GM23338 (cell line): ENCODE measurements around the gene SMIM22. TPM values are rescaled to one million over a fixed set of nuclear protein-coding genes. Genes with fewer than 3 reads are reported as not detected.

Source experiments
- ATAC-seq: fragments of 200-7000 bp; cut with Tn5 transposase; 3 replicates; pipeline ENCODE4 v1.9.1; 2020
- DNase-seq: peaks from one replicate; pipeline ENCODE4 v3.0.0-alpha.2; 2015; ENCODE audit warnings: low spot score
- H2AFZ ChIP-seq: fragments of 200-600 bp; sonication (generic); 2 replicates; pipeline ENCODE4 v1.8.0; 2016; ENCODE audit warnings: antibody characterized with exemption, mild to moderate bottlenecking, moderate library complexity
- H3F3A ChIP-seq: fragments of 200-600 bp; sonication (generic); replicated peaks from 2 replicates; pipeline ENCODE4 v1.8.0; 2017; ENCODE audit warnings: antibody characterized with exemption, mixed run types, low read depth
- H3K27ac ChIP-seq: fragments of 200-600 bp; sonication (generic); 2 replicates; pipeline ENCODE4 v1.6.1; 2016; ENCODE audit warnings: low read depth
- H3K27me3 ChIP-seq: fragments of 200-600 bp; sonication (generic); 2 replicates; pipeline ENCODE4 v1.8.0; 2016; ENCODE audit warnings: mild to moderate bottlenecking, mixed run types, moderate library complexity; ENCODE audit not compliant: insufficient read depth
- H3K36me3 ChIP-seq: fragments of 200-600 bp; sonication (generic); 2 replicates; pipeline ENCODE4 v1.8.0; 2016; ENCODE audit warnings: mild to moderate bottlenecking; ENCODE audit not compliant: insufficient read depth
- H3K4me1 ChIP-seq: fragments of 200-600 bp; sonication (generic); 2 replicates; pipeline ENCODE4 v1.8.0; 2016; ENCODE audit warnings: mild to moderate bottlenecking, moderate library complexity; ENCODE audit not compliant: insufficient read depth
- H3K4me2 ChIP-seq: fragments of 200-600 bp; sonication (generic); 2 replicates; pipeline ENCODE4 v1.7.1; 2017; ENCODE audit warnings: mixed run types
- H3K4me3 ChIP-seq: fragments of 200-600 bp; sonication (generic); 2 replicates; pipeline ENCODE4 v1.6.1; 2016; ENCODE audit warnings: mixed run types
- H3K79me2 ChIP-seq: fragments of 200-600 bp; sonication (generic); replicated peaks from 2 replicates; pipeline ENCODE4 v1.8.0; 2017; ENCODE audit warnings: mild to moderate bottlenecking; ENCODE audit not compliant: insufficient read depth
- H3K9me2 ChIP-seq: fragments of 200-600 bp; sonication (generic); 2 replicates; pipeline ENCODE4 v1.8.0; 2017; ENCODE audit not compliant: insufficient read depth
- H4K20me1 ChIP-seq: fragments of 200-600 bp; sonication (generic); replicated peaks from 2 replicates; pipeline ENCODE4 v1.8.0; 2017; ENCODE audit warnings: mild to moderate bottlenecking; ENCODE audit not compliant: insufficient read depth
- H3K27ac Mint-ChIP-seq: 2 replicates; pipeline ENCODE4 v1.8.0; 2020; ENCODE audit warnings: inconsistent platforms, mild to moderate bottlenecking, moderate library complexity, mixed read lengths
- H3K27me3 Mint-ChIP-seq: 3 replicates; pipeline ENCODE4 v1.8.0; 2022; ENCODE audit warnings: low read depth, mild to moderate bottlenecking, moderate library complexity, mixed read lengths, inconsistent platforms; ENCODE audit not compliant: insufficient read depth, poor library complexity
- H3K36me3 Mint-ChIP-seq: 3 replicates; pipeline ENCODE4 v1.8.0; 2021; ENCODE audit warnings: low read depth, mild to moderate bottlenecking, inconsistent platforms, moderate library complexity, mixed read lengths
- H3K4me1 Mint-ChIP-seq: 3 replicates; pipeline ENCODE4 v1.8.0; 2020; ENCODE audit warnings: mild to moderate bottlenecking, inconsistent platforms, mixed read lengths
- H3K4me3 Mint-ChIP-seq: 3 replicates; pipeline ENCODE4 v1.8.0; 2021; ENCODE audit warnings: moderate library complexity, mild to moderate bottlenecking, inconsistent platforms, mixed read lengths
- H3K9me3 Mint-ChIP-seq: 3 replicates; pipeline ENCODE4 v1.8.0; 2020; ENCODE audit warnings: moderate library complexity, mild to moderate bottlenecking, inconsistent platforms, mixed read lengths
- ETS1 ChIP-seq: IDR thresholded peaks from 2 replicates; pipeline ENCODE4 v1.6.1; 2016; ENCODE audit warnings: antibody characterized with exemption
- EZH2 ChIP-seq: fragments of 200-600 bp; sonication (generic); IDR thresholded peaks from one replicate; pipeline ENCODE4 v1.8.0; 2017; ENCODE audit warnings: antibody characterized with exemption, mild to moderate bottlenecking, low read depth; ENCODE audit not compliant: unreplicated experiment
- JUNB ChIP-seq: IDR thresholded peaks from one replicate; pipeline ENCODE4 v1.6.1; 2016; ENCODE audit warnings: antibody characterized with exemption; ENCODE audit not compliant: unreplicated experiment
- NANOG ChIP-seq: IDR thresholded peaks from 2 replicates; pipeline ENCODE4 v1.6.1; 2016; ENCODE audit warnings: antibody characterized with exemption, borderline replicate concordance
- POLR2AphosphoS5 ChIP-seq: IDR thresholded peaks from 2 replicates; pipeline ENCODE4 v1.6.1; 2016; ENCODE audit warnings: antibody characterized with exemption, low read depth
- STAT1 ChIP-seq: IDR thresholded peaks from one replicate; pipeline ENCODE4 v1.6.1; 2016; ENCODE audit warnings: antibody characterized with exemption; ENCODE audit not compliant: unreplicated experiment
- ZNF114 ChIP-seq: fragments of 250-450 bp; sonication (Bioruptor Pico); IDR thresholded peaks from 2 replicates; pipeline ENCODE4 v1.5.0; 2020; ENCODE audit warnings: mild to moderate bottlenecking, moderate library complexity
- ZNF331 ChIP-seq: fragments of 250-450 bp; sonication (Bioruptor Pico); IDR thresholded peaks from 2 replicates; pipeline ENCODE4 v1.5.0; 2020; ENCODE audit warnings: low read depth, mild to moderate bottlenecking, moderate library complexity
- ZNF462 ChIP-seq: fragments of 250-450 bp; sonication (Bioruptor Pico); IDR thresholded peaks from 2 replicates; pipeline ENCODE4 v1.5.0; 2020; ENCODE audit warnings: mild to moderate bottlenecking, moderate library complexity
- polyA plus RNA-seq: library from polyadenylated mRNA; unstranded; fragments of >200 nt; fragmentation: Nextera tagmentation; extraction: Ambion mirVana; gene quantifications from 2 replicates; pipeline ENCODE4 v1.2.1, GENCODE V29; 2016
- total RNA-seq: library from RNA; depleted of rRNA; stranded (reverse); fragments of >200 nt; shearing (Covaris generic); gene quantifications from 2 replicates; pipeline ENCODE4 v1.2.3, GENCODE V29; 2014

The SMIM22 gene
- total and polyA plus RNA-seq, 2 experiments from 2014 or later: 1.4 TPM; not detected in 1

DNA sequence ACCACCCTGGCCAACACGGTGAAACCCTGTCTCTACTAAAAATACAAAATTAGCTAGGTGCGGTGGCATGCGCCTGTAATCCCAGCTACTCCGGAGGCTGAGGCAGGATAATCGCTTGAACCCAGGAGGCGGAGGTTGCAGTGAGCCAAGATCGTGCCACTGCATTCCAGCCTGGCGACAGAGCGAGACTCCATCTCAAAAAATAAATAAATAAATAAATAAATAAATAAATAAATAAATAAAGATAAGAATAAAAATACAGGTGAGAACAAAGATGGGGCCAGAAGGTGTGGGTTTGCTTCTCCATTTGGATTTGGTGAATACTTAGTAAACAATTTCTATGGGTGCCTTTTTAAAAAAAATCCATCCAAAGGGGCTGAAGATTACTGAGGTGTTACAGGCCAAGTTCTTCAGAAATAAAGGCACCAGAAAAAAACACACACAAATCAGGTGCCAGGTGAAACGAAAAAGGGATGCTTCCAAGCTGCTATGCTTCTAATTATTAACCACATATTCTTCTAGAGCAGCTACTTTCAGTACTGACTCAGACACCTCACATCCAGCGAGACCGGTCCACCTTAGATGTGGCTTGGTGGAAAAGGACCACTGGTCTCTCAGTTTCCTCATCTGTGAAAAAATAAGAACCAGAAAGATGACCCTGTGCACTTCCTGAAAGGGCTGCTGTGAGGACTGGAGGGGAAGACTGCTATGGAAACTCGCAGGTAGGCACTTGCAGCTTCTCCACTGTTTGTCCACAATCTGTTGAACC, 42.7 kb downstream of the SMIM22 start:
- H3K27ac Mint-ChIP-seq: no peak overlapping the region
- no peak overlapping the region for H3K4me3 Mint-ChIP-seq
- TF ChIP-seq ZNF331 (CRISPR knock-in tag) (no peak), ETS1 (no peak), ZNF462 (CRISPR knock-in tag) (no peak), POLR2AphosphoS5 (no peak), NANOG (no peak), JUNB (no peak), EZH2 (no peak), ZNF114 (CRISPR knock-in tag) (no peak), STAT1 (no peak)
- H3F3A ChIP-seq: 0 out of 2 replicates have a peak, but pooled peaks cover 16% of the 10 kb centered on the region
- peaks cover 38% of the 10 kb centered on the region for H3K36me3 ChIP-seq
- H4K20me1 ChIP-seq: peaks cover 12% of the 10 kb centered on the region
- H3K4me1 Mint-ChIP-seq: no peaks in the 10 kb centered on the region
- ATAC-seq (no peak), DNase-seq (no peak)
- no peaks in the 10 kb centered on the region for H3K9me2 ChIP-seq
- H3K79me2 ChIP-seq: peaks cover 27% of the 10 kb centered on the region
- H3K4me3 ChIP-seq: no peak overlapping the region
- H3K36me3 Mint-ChIP-seq: peaks cover 68% of the 10 kb centered on the region
- no peaks in the 10 kb centered on the region for H3K4me1 ChIP-seq
- no peak overlapping the region for H3K27ac ChIP-seq
- H3K9me3 Mint-ChIP-seq: no peaks in the 10 kb centered on the region
- no peak overlapping the region for H3K4me2 ChIP-seq
- H2AFZ ChIP-seq: no peak overlapping the region
- H3K27me3 Mint-ChIP-seq: peaks cover 2% of the 10 kb centered on the region
- H3K27me3 ChIP-seq: no peaks in the 10 kb centered on the region
